Measurements from ENCODE around the gene TRAPPC2L. TPM values are rescaled to one million over a fixed set of nuclear protein-coding genes. Genes with fewer than 3 reads are reported as not detected.

The TRAPPC2L gene
- total and polyA plus RNA-seq, 2 experiments from 2014 or later, result 59.3 to 167 TPM

DNA sequence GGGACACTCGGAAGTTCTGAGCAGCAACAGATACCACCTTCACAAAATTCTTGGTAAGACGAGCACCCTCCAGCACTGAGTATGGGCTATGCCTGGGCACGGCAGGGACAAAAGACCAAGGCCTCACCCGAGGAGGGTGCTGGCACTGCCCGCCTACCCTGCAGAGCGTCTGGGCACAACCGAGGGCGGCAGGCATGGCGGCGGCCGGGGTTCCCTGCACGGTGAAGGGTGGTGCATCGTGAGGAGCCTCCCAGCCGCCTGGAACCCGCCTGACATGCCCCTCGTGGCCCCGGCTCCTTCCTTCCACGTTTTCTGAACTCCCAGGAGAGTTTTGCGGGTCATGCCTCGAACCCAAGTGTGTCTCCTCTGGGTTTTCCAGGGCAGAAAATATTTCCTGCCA is 19.1 kb upstream of the TRAPPC2L start:
- TF ChIP-seq, protein P1, sequence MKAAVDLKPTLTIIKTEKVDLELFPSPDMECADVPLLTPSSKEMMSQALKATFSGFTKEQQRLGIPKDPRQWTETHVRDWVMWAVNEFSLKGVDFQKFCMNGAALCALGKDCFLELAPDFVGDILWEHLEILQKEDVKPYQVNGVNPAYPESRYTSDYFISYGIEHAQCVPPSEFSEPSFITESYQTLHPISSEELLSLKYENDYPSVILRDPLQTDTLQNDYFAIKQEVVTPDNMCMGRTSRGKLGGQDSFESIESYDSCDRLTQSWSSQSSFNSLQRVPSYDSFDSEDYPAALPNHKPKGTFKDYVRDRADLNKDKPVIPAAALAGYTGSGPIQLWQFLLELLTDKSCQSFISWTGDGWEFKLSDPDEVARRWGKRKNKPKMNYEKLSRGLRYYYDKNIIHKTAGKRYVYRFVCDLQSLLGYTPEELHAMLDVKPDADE (IDR thresholded peaks at IDR 0.05), result no peak
- TF ChIP-seq ZNF114 (CRISPR knock-in tag; IDR thresholded peaks at IDR 0.05) (no peak), CREB1 (CRISPR knock-in tag; IDR thresholded peaks at IDR 0.05; ENCODE audit: low read depth) (no peak), NANOG (IDR thresholded peaks at IDR 0.05; ENCODE audit: borderline replicate concordance) (no peak), REST (IDR thresholded peaks at IDR 0.05; ENCODE audit: unreplicated experiment) (no peak), STAT1 (IDR thresholded peaks at IDR 0.05; ENCODE audit: unreplicated experiment) (no peak), ZNF462 (CRISPR knock-in tag; IDR thresholded peaks at IDR 0.05) (no peak), EZH2 (IDR thresholded peaks at IDR 0.05; ENCODE audit: low read depth, unreplicated experiment) (no peak), EZH2phosphoT487 (IDR thresholded peaks at IDR 0.05; ENCODE audit: unreplicated experiment) (no peak), ZNF331 (CRISPR knock-in tag; IDR thresholded peaks at IDR 0.05; ENCODE audit: low read depth) (no peak), JUNB (IDR thresholded peaks at IDR 0.05; ENCODE audit: unreplicated experiment) (no peak), POLR2AphosphoS5 (IDR thresholded peaks at IDR 0.05; ENCODE audit: low read depth) (no peak)
- TF ChIP-seq, protein P2, sequence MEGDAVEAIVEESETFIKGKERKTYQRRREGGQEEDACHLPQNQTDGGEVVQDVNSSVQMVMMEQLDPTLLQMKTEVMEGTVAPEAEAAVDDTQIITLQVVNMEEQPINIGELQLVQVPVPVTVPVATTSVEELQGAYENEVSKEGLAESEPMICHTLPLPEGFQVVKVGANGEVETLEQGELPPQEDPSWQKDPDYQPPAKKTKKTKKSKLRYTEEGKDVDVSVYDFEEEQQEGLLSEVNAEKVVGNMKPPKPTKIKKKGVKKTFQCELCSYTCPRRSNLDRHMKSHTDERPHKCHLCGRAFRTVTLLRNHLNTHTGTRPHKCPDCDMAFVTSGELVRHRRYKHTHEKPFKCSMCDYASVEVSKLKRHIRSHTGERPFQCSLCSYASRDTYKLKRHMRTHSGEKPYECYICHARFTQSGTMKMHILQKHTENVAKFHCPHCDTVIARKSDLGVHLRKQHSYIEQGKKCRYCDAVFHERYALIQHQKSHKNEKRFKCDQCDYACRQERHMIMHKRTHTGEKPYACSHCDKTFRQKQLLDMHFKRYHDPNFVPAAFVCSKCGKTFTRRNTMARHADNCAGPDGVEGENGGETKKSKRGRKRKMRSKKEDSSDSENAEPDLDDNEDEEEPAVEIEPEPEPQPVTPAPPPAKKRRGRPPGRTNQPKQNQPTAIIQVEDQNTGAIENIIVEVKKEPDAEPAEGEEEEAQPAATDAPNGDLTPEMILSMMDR (conservative IDR thresholded peaks at IDR 0.05; ENCODE audit: low read depth in 2 of 2), result no peak
- DNase-seq (ENCODE audit: low spot score), result no peak
- peaks cover 11% of the 10 kb centered on the region for H3K27me3 Mint-ChIP-seq (ENCODE audit: insufficient read depth, low read depth, poor library complexity)

More for the DNA sequence above, 19.1 kb upstream of the TRAPPC2L start:
- no peaks in the 10 kb centered on the region for H3K4me1 ChIP-seq (ENCODE audit: insufficient read depth)
- Mint-ChIP-seq H3K36me3 (ENCODE audit: low read depth) (peaks cover 8% of the 10 kb centered on the region), H3K4me1 (no peaks in the 10 kb centered on the region), H3K27ac (no peak overlapping the region), H3K9me3 (no peaks in the 10 kb centered on the region), H3K4me3 (no peak overlapping the region)
- no peak overlapping the region for H3K4me2 ChIP-seq
- no peaks in the 10 kb centered on the region for H4K20me1 ChIP-seq (replicated peaks; ENCODE audit: insufficient read depth)
- no peaks in the 10 kb centered on the region for H3F3A ChIP-seq (replicated peaks; ENCODE audit: low read depth)
- ATAC-seq, result no peak
- no peaks in the 10 kb centered on the region for H3K79me2 ChIP-seq (replicated peaks; ENCODE audit: insufficient read depth)
- H3K36me3 ChIP-seq (ENCODE audit: insufficient read depth), result no peaks in the 10 kb centered on the region; the same call in 1 of the 2 replicates
- no peak overlapping the region for H2AFZ ChIP-seq
- no peaks in the 10 kb centered on the region for H3K27me3 ChIP-seq (ENCODE audit: insufficient read depth)
- no peak overlapping the region for H3K27ac ChIP-seq (ENCODE audit: low read depth)
- H3K9me2 ChIP-seq (ENCODE audit: insufficient read depth), result no peaks in the 10 kb centered on the region
- H3K4me3 ChIP-seq, result no peak overlapping the region
